ENCODE results near the gene ACTN4.

Gene ACTN4

GRCh38 chr19:38727868-38728660 is 80.6 kb downstream of the ACTN4 start:
- no peak for DNase-seq

GRCh38 chr19:38728752-38729541 is 81.5 kb downstream of the ACTN4 start:
- no peak for DNase-seq

GRCh38 chr19:38729653-38730469 is 82.4 kb downstream of the ACTN4 start:
- peak; percentile 52 to 79 (median 72) for DNase-seq

GRCh38 chr19:38730470-38730730 is 83.0 kb downstream of the ACTN4 start:
- DNase-seq: no peak

GRCh38 chr19:38730731-38731589 is 83.5 kb downstream of the ACTN4 start:
- no peak for DNase-seq

- DNase-seq: no peak
Observed at GRCh38 chr19:38731654-38732301, 84.3 kb downstream of the ACTN4 start.

- no peak for DNase-seq
Observed at GRCh38 chr19:38733241-38733492, 85.7 kb downstream of the ACTN4 start.

GRCh38 chr19:38733493-38734175 is 86.2 kb downstream of the ACTN4 start:
- no peak for DNase-seq

- no peak for DNase-seq
Observed at GRCh38 chr19:38734176-38734425, 86.7 kb downstream of the ACTN4 start.

GRCh38 chr19:38734426-38735256 is 87.2 kb downstream of the ACTN4 start:
- DNase-seq: peak in 1 of 4 experiments; percentile 21

- DNase-seq: no peak
Observed at GRCh38 chr19:38735257-38735686, 87.8 kb downstream of the ACTN4 start.

- DNase-seq: peak in 2 of 4 experiments; percentile 28 to 41
Observed at GRCh38 chr19:38736036-38736412, 88.6 kb downstream of the ACTN4 start.

GRCh38 chr19:38736413-38737280 is 89.2 kb downstream of the ACTN4 start:
- DNase-seq: peak in 2 of 4 experiments; percentile 23 to 55

GRCh38 chr19:38737281-38737865 is 89.9 kb downstream of the ACTN4 start:
- no peak for DNase-seq

- no peak for DNase-seq
Observed at GRCh38 chr19:38737921-38738737, 90.7 kb downstream of the ACTN4 start.

- no peak for DNase-seq
Observed at GRCh38 chr19:38739440-38740256, 92.2 kb downstream of the ACTN4 start.

- DNase-seq: no peak
Observed at GRCh38 chr19:38740257-38740592, 92.8 kb downstream of the ACTN4 start.

GRCh38 chr19:38740932-38741331 is 93.5 kb downstream of the ACTN4 start:
- DNase-seq: no peak

All from activated naive CD4-positive, alpha-beta T cell (primary cell).